Measurements from ENCODE around the gene PEX16.

GRCh38 chr11:45927332-45927683, 9.6 kb upstream of the PEX16 start:
- TF ChIP-seq CTCF (IDR thresholded peaks at IDR 0.05 in 8 of 11, conservative IDR thresholded peaks at IDR 0.05 in 3 of 11) (no peak), POLR2AphosphoS5 (IDR thresholded peaks at IDR 0.05) (peak; percentile 18 to 61 (median 27))

Data from spleen (tissue), 7 donors.